Measurements from ENCODE around the gene TMEM240. TPM values are rescaled to one million over a fixed set of nuclear protein-coding genes. Genes with fewer than 3 reads are reported as not detected.

Gene TMEM240
- total and polyA plus RNA-seq, 2 experiments from 2014 or later = 1.8 to 5.1 TPM

DNA sequence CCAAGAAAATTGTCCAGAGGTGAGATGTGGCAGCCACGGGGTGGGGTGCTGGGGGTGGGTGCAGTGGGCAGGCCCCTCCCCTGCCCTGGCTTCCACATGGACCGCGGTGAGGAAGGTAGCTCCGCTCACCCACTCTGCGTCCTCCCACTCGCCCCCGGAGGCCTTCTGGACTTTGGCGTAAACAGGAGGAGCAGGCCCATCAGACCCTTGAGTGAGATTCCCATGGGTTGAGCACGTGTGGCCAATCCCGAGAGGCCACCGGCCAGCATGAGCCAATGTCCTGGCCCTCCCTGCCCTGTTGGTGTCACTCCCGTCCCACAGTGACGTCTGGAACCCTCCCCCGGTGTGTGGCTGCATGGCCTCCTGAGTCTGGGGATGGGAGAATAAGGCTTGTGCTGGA, 8.2 kb upstream of the TMEM240 start:
- H3K36me3 ChIP-seq (ENCODE audit: insufficient read depth) = no peaks in the 10 kb centered on the region
- H3K4me3 ChIP-seq = no peak overlapping the region
- 0 out of 2 replicates have a peak, but pooled peaks cover 15% of the 10 kb centered on the region for H3F3A ChIP-seq (replicated peaks; ENCODE audit: low read depth)
- no peak overlapping the region for H3K27ac Mint-ChIP-seq
- no peak overlapping the region for H3K4me3 Mint-ChIP-seq
- peaks cover 25% of the 10 kb centered on the region for H4K20me1 ChIP-seq (replicated peaks; ENCODE audit: insufficient read depth)
- peaks cover 13% of the 10 kb centered on the region; the same call in 2 of the 3 replicates for H3K36me3 Mint-ChIP-seq (ENCODE audit: low read depth)
- no peaks in the 10 kb centered on the region for H3K4me1 Mint-ChIP-seq
- ATAC-seq = no peak
- no peaks in the 10 kb centered on the region for H3K4me1 ChIP-seq (ENCODE audit: insufficient read depth)
- H2AFZ ChIP-seq = no peak overlapping the region
- no peaks in the 10 kb centered on the region; the same call in 2 of the 3 replicates for H3K9me3 Mint-ChIP-seq
- H3K79me2 ChIP-seq (replicated peaks; ENCODE audit: insufficient read depth) = peaks cover 13% of the 10 kb centered on the region
- no peaks in the 10 kb centered on the region for H3K9me2 ChIP-seq (ENCODE audit: insufficient read depth)
- no peak for DNase-seq (ENCODE audit: low spot score)
- TF ChIP-seq NANOG (IDR thresholded peaks at IDR 0.05; ENCODE audit: borderline replicate concordance) (no peak), EZH2phosphoT487 (IDR thresholded peaks at IDR 0.05; ENCODE audit: unreplicated experiment) (no peak), POLR2AphosphoS5 (IDR thresholded peaks at IDR 0.05; ENCODE audit: low read depth) (no peak), CREB1 (CRISPR knock-in tag; IDR thresholded peaks at IDR 0.05; ENCODE audit: low read depth) (no peak)
- TF ChIP-seq, protein P1, sequence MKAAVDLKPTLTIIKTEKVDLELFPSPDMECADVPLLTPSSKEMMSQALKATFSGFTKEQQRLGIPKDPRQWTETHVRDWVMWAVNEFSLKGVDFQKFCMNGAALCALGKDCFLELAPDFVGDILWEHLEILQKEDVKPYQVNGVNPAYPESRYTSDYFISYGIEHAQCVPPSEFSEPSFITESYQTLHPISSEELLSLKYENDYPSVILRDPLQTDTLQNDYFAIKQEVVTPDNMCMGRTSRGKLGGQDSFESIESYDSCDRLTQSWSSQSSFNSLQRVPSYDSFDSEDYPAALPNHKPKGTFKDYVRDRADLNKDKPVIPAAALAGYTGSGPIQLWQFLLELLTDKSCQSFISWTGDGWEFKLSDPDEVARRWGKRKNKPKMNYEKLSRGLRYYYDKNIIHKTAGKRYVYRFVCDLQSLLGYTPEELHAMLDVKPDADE (IDR thresholded peaks at IDR 0.05) = no peak
- TF ChIP-seq, protein P2, sequence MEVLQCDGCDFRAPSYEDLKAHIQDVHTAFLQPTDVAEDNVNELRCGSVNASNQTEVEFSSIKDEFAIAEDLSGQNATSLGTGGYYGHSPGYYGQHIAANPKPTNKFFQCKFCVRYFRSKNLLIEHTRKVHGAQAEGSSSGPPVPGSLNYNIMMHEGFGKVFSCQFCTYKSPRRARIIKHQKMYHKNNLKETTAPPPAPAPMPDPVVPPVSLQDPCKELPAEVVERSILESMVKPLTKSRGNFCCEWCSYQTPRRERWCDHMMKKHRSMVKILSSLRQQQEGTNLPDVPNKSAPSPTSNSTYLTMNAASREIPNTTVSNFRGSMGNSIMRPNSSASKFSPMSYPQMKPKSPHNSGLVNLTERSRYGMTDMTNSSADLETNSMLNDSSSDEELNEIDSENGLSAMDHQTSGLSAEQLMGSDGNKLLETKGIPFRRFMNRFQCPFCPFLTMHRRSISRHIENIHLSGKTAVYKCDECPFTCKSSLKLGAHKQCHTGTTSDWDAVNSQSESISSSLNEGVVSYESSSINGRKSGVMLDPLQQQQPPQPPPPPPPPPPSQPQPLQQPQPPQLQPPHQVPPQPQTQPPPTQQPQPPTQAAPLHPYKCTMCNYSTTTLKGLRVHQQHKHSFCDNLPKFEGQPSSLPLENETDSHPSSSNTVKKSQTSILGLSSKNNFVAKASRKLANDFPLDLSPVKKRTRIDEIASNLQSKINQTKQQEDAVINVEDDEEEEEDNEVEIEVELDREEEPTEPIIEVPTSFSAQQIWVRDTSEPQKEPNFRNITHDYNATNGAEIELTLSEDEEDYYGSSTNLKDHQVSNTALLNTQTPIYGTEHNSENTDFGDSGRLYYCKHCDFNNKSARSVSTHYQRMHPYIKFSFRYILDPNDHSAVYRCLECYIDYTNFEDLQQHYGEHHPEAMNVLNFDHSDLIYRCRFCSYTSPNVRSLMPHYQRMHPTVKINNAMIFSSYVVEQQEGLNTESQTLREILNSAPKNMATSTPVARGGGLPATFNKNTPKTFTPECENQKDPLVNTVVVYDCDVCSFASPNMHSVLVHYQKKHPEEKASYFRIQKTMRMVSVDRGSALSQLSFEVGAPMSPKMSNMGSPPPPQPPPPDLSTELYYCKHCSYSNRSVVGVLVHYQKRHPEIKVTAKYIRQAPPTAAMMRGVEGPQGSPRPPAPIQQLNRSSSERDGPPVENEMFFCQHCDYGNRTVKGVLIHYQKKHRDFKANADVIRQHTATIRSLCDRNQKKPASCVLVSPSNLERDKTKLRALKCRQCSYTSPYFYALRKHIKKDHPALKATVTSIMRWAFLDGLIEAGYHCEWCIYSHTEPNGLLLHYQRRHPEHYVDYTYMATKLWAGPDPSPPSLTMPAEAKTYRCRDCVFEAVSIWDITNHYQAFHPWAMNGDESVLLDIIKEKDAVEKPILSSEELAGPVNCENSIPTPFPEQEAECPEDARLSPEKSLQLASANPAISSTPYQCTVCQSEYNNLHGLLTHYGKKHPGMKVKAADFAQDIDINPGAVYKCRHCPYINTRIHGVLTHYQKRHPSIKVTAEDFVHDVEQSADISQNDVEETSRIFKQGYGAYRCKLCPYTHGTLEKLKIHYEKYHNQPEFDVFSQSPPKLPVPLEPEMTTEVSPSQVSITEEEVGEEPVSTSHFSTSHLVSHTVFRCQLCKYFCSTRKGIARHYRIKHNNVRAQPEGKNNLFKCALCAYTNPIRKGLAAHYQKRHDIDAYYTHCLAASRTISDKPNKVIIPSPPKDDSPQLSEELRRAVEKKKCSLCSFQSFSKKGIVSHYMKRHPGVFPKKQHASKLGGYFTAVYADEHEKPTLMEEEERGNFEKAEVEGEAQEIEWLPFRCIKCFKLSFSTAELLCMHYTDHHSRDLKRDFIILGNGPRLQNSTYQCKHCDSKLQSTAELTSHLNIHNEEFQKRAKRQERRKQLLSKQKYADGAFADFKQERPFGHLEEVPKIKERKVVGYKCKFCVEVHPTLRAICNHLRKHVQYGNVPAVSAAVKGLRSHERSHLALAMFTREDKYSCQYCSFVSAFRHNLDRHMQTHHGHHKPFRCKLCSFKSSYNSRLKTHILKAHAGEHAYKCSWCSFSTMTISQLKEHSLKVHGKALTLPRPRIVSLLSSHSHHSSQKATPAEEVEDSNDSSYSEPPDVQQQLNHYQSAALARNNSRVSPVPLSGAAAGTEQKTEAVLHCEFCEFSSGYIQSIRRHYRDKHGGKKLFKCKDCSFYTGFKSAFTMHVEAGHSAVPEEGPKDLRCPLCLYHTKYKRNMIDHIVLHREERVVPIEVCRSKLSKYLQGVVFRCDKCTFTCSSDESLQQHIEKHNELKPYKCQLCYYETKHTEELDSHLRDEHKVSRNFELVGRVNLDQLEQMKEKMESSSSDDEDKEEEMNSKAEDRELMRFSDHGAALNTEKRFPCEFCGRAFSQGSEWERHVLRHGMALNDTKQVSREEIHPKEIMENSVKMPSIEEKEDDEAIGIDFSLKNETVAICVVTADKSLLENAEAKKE (CRISPR knock-in tag; IDR thresholded peaks at IDR 0.05) = no peak
- TF ChIP-seq, protein P3, sequence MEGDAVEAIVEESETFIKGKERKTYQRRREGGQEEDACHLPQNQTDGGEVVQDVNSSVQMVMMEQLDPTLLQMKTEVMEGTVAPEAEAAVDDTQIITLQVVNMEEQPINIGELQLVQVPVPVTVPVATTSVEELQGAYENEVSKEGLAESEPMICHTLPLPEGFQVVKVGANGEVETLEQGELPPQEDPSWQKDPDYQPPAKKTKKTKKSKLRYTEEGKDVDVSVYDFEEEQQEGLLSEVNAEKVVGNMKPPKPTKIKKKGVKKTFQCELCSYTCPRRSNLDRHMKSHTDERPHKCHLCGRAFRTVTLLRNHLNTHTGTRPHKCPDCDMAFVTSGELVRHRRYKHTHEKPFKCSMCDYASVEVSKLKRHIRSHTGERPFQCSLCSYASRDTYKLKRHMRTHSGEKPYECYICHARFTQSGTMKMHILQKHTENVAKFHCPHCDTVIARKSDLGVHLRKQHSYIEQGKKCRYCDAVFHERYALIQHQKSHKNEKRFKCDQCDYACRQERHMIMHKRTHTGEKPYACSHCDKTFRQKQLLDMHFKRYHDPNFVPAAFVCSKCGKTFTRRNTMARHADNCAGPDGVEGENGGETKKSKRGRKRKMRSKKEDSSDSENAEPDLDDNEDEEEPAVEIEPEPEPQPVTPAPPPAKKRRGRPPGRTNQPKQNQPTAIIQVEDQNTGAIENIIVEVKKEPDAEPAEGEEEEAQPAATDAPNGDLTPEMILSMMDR (conservative IDR thresholded peaks at IDR 0.05; ENCODE audit: low read depth in 2 of 2) = no peak
- TF ChIP-seq, protein P4, sequence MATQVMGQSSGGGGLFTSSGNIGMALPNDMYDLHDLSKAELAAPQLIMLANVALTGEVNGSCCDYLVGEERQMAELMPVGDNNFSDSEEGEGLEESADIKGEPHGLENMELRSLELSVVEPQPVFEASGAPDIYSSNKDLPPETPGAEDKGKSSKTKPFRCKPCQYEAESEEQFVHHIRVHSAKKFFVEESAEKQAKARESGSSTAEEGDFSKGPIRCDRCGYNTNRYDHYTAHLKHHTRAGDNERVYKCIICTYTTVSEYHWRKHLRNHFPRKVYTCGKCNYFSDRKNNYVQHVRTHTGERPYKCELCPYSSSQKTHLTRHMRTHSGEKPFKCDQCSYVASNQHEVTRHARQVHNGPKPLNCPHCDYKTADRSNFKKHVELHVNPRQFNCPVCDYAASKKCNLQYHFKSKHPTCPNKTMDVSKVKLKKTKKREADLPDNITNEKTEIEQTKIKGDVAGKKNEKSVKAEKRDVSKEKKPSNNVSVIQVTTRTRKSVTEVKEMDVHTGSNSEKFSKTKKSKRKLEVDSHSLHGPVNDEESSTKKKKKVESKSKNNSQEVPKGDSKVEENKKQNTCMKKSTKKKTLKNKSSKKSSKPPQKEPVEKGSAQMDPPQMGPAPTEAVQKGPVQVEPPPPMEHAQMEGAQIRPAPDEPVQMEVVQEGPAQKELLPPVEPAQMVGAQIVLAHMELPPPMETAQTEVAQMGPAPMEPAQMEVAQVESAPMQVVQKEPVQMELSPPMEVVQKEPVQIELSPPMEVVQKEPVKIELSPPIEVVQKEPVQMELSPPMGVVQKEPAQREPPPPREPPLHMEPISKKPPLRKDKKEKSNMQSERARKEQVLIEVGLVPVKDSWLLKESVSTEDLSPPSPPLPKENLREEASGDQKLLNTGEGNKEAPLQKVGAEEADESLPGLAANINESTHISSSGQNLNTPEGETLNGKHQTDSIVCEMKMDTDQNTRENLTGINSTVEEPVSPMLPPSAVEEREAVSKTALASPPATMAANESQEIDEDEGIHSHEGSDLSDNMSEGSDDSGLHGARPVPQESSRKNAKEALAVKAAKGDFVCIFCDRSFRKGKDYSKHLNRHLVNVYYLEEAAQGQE (IDR thresholded peaks at IDR 0.05; ENCODE audit: unreplicated experiment) = no peak
- no peak overlapping the region for H3K4me2 ChIP-seq
- no peak overlapping the region for H3K27ac ChIP-seq (ENCODE audit: low read depth)
- H3K27me3 Mint-ChIP-seq (ENCODE audit: insufficient read depth, low read depth, poor library complexity) = no peaks in the 10 kb centered on the region
- H3K27me3 ChIP-seq (ENCODE audit: insufficient read depth) = no peaks in the 10 kb centered on the region
